DMS53 treated with DMSO at 0.1 percent for 48 hours (cell line): ENCODE data around the gene C3orf52.
A peak's percentile ranks its signal among the peaks of the same experiment; 100 is the strongest.
"Not testable (repeated sequence)": the region's sequence is repeated elsewhere in the genome, so short reads cannot be mapped to it uniquely, and the experiment has no call there.

Source experiments
- DNase-seq: peaks from one replicate; lab custom pipeline; 2025; ENCODE audit not compliant: unreplicated experiment; lab: John Stamatoyannopoulos, UW

The C3orf52 gene

GRCh38 chr3:112086076-112086854, at the start of gene C3orf52:
Gene C3orf52, plus strand, starts transcription at chr3:112086389. Its CDS starts 19 bp downstream, at chr3:112086408.
- peak; percentile 66 for DNase-seq

GRCh38 chr3:112037194-112037593, 49.0 kb upstream of the C3orf52 start:
- DNase-seq: not testable (repeated sequence)

GRCh38 chr3:112038863-112039262, 47.3 kb upstream of the C3orf52 start:
- peak; percentile 74 for DNase-seq

- no peak for DNase-seq
Observed at GRCh38 chr3:112041321-112041720, 44.9 kb upstream of the C3orf52 start.

- peak; percentile 97 for DNase-seq
Observed at GRCh38 chr3:112042842-112043280, 43.3 kb upstream of the C3orf52 start.

- DNase-seq: peak; percentile 70
Observed at GRCh38 chr3:112043621-112044201, 42.5 kb upstream of the C3orf52 start.

GRCh38 chr3:112046599-112046998, 39.6 kb upstream of the C3orf52 start:
- DNase-seq: no peak

GRCh38 chr3:112047264-112047663, 38.9 kb upstream of the C3orf52 start:
- no peak for DNase-seq

- DNase-seq: no peak
Observed at GRCh38 chr3:112048911-112049310, 37.3 kb upstream of the C3orf52 start.

- DNase-seq: no peak
Observed at GRCh38 chr3:112053229-112053628, 33.0 kb upstream of the C3orf52 start.

- no peak for DNase-seq
Observed at GRCh38 chr3:112056451-112056929, 29.7 kb upstream of the C3orf52 start.

- no peak for DNase-seq
Observed at GRCh38 chr3:112059497-112059896, 26.7 kb upstream of the C3orf52 start.

GRCh38 chr3:112061152-112061551, 25.0 kb upstream of the C3orf52 start:
- DNase-seq: no peak

GRCh38 chr3:112072387-112073060, 13.7 kb upstream of the C3orf52 start:
- not testable (repeated sequence) for DNase-seq

GRCh38 chr3:112074006-112074405, 12.2 kb upstream of the C3orf52 start:
- no peak for DNase-seq

- DNase-seq: peak; percentile 69
Observed at GRCh38 chr3:112074616-112075497, 11.3 kb upstream of the C3orf52 start.

- DNase-seq: no peak
Observed at GRCh38 chr3:112078125-112079083, 7.8 kb upstream of the C3orf52 start.

GRCh38 chr3:112083239-112083638, 3.0 kb upstream of the C3orf52 start:
- no peak for DNase-seq

GRCh38 chr3:112084980-112085705, 1.0 kb upstream of the C3orf52 start:
- DNase-seq: peak; percentile 45
